GM18951 (cell line): Measurements from ENCODE around the gene SPTB.

Experiments used
- POLR2A ChIP-seq: IDR thresholded peaks from 4 replicates; pipeline ENCODE4 v1.6.1; 2011; ENCODE audit warnings: mild to moderate bottlenecking; ENCODE audit not compliant: insufficient read length, insufficient read depth; ENCODE audit errors: extremely low read depth
- in situ Hi-C: fragments of 300-500 bp; cut with MboI; formaldehyde crosslinking; loops from one replicate; pipeline ENCODE4 v1.12.0; 2022; ENCODE audit warnings: low sequenced_read_pairs, mixed read lengths, inconsistent platforms; ENCODE audit not compliant: unreplicated experiment

Gene SPTB

DNA sequence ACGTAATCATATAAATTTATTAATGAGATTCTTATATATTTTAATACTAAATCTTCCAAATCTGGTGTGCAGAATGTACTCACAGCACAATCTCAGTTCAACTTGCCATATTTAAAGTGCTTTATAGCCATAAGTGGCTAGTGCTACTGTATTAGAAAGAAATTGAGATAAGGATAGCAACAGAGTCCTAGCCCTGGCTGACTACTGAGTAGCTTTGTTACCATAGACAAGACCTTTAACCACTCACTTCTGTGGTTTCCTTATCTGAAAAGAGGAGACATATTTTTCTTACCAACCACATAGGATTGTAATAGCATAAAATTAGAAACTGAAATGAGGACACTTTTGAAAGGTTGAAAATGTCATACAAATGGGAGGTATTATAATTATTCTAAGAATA, 32.6 kb upstream of the SPTB start:
- in situ Hi-C loops: no loop called here
- TF ChIP-seq POLR2A: no peak

DNA sequence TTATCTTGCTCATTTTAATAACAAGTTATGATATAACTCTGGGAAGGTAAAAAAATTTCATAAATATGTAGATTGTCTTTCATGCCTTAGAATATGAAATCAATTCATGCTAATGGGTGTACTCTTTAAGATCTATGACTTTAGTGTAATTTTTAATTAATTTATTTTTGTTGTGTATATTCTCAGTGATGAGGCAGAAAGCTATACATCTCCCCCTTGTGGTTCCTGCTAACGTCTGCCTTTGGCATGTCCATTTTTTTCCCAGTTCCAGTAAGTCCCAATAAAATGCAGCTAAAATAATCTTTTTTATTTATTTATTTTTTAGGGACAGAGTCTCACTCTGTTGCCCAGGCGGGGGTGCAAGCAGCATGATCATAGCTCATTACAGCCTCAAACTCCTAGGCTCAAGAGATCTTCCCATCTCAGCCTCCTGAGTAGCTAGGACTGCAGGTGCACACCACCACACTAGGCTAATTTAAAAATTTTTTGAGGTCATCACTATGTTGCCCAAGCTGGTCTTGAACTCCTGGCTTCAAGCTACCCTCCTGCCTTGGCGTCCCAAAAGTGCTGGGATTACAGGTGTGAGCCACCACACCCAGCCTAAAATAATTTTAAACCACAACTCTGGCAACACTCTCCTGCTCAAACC, 31.3 kb upstream of the SPTB start:
- TF ChIP-seq POLR2A: no peak

DNA sequence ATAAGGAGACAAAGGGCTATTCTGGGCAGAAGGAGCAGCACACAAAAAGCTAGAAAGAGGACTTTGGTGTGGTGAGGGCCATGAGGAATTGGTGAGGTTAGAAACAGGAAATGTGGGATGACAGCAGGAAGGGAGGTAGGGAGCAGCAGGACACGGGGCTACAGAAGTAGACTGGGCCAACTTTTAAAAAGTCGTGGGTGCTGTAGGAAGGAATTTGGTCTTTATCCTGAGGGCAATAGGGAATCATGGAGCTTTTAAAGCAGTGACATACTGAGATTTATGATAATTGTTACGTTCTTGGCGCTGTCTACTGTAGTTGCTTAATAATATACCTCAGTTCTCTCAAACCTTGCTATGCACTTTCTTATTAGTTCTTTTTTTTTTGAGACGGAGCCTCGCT, 26.3 kb upstream of the SPTB start:
- in situ Hi-C loops: no loop called here
- TF ChIP-seq POLR2A: no peak

More for the DNA sequence above, 31.3 kb upstream of the SPTB start:
- in situ Hi-C loops: no loop called here

GRCh38 chr14:64899958-64900357, 20.3 kb upstream of the SPTB start:
- TF ChIP-seq POLR2A: no peak
- in situ Hi-C loops: no loop called here

GRCh38 chr14:64891839-64892375, 12.2 kb upstream of the SPTB start:
- in situ Hi-C loops: no loop called here
- TF ChIP-seq POLR2A: no peak

- TF ChIP-seq POLR2A: no peak
- in situ Hi-C loops: no loop called here
These were observed 11.6 kb upstream of the SPTB start for GRCh38 chr14:64891173-64891838.

DNA sequence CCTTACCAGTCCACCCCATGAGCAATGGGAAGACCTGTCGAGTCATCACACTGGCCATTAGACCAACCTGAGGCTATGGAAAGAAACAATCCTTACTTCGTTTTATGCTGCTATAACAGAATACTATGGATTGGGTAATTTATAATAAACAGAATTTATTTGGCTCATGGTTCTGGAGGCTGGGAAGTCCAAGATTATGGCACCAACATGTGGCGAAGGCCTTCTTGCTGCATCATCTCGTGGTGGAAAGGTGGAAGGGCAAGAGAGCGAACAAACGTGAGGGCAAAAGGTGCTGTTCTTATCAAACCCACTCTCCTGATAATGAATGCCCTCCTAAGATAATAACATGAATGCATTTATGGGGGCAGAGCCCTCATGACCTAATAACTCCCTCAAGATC, 9.6 kb upstream of the SPTB start:
- in situ Hi-C loops: no loop called here
- no peak for TF ChIP-seq POLR2A

GRCh38 chr14:64885559-64885958, 5.9 kb upstream of the SPTB start:
- in situ Hi-C loops: no loop called here
- no peak for TF ChIP-seq POLR2A

- in situ Hi-C loops: no loop called here
- TF ChIP-seq POLR2A: no peak
These were observed 764 bp upstream of the SPTB start for GRCh38 chr14:64880221-64881121.

GRCh38 chr14:64878837-64879634, 671 bp downstream of the SPTB start:
- in situ Hi-C loops: no loop called here
- TF ChIP-seq POLR2A: no peak

DNA sequence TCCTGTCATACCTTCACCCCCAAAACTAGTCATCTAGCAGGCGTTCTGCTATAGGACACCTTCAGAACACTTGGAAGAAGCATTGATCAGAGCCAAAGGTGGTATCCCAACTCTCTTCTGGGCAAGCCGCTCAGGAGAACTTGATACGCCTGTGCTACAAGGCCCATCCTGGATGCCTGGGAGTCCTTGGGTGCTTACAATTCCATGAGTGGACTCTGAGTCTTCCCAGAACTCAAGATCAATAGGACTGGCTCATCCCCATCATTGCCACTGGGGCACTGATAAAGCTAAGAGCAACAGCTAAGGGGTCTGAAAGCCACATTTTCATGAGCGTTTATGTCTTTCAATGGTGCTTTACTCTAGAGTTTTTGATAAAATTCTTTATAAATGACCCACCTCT, 1.9 kb downstream of the SPTB start:
- TF ChIP-seq POLR2A: no peak
- in situ Hi-C loops: no loop called here

- in situ Hi-C loops: no loop called here
- TF ChIP-seq POLR2A: no peak
These were observed 4.4 kb downstream of the SPTB start for GRCh38 chr14:64875350-64875749.
